ENCODE measurements around the gene HAAO.

- TF ChIP-seq, protein P1, sequence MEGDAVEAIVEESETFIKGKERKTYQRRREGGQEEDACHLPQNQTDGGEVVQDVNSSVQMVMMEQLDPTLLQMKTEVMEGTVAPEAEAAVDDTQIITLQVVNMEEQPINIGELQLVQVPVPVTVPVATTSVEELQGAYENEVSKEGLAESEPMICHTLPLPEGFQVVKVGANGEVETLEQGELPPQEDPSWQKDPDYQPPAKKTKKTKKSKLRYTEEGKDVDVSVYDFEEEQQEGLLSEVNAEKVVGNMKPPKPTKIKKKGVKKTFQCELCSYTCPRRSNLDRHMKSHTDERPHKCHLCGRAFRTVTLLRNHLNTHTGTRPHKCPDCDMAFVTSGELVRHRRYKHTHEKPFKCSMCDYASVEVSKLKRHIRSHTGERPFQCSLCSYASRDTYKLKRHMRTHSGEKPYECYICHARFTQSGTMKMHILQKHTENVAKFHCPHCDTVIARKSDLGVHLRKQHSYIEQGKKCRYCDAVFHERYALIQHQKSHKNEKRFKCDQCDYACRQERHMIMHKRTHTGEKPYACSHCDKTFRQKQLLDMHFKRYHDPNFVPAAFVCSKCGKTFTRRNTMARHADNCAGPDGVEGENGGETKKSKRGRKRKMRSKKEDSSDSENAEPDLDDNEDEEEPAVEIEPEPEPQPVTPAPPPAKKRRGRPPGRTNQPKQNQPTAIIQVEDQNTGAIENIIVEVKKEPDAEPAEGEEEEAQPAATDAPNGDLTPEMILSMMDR (IDR thresholded peaks at IDR 0.05), result no peak
- no peak for TF ChIP-seq EZH2 (IDR thresholded peaks at IDR 0.05; ENCODE audit: borderline replicate concordance, insufficient read depth, low read depth, low read length, poor library complexity, severe bottlenecking)
These were observed 31.5 kb upstream of the HAAO start for GRCh38 chr2:42823744-42824453.

Measured in B cell (primary cell).